Measurements from ENCODE around the gene TGM4. TPM values are rescaled to one million over a fixed set of nuclear protein-coding genes. Genes with fewer than 3 reads are reported as not detected.

TGM4 gene
- total and polyA plus RNA-seq, 2 experiments from 2014 or later: not detected

- TF ChIP-seq ETS1 (IDR thresholded peaks at IDR 0.05) (no peak), REST (IDR thresholded peaks at IDR 0.05; ENCODE audit: unreplicated experiment) (no peak), POLR2AphosphoS5 (IDR thresholded peaks at IDR 0.05; ENCODE audit: low read depth) (no peak)
Observed at GRCh38 chr3:44926921-44927320, 52.5 kb downstream of the TGM4 start (continued).

- Histone ChIP-seq H3K27me3 (ENCODE audit: insufficient read depth) (no peaks in the 10 kb centered on the region), H3K9me2 (ENCODE audit: insufficient read depth) (no peaks in the 10 kb centered on the region), H3K4me3 (no peak overlapping the region), H3K79me2 (replicated peaks; ENCODE audit: insufficient read depth) (no peaks in the 10 kb centered on the region), H3K27ac (ENCODE audit: low read depth) (no peak overlapping the region), H3F3A (replicated peaks; ENCODE audit: low read depth) (no peaks in the 10 kb centered on the region), H3K4me1 (ENCODE audit: insufficient read depth) (no peaks in the 10 kb centered on the region), H3K36me3 (ENCODE audit: insufficient read depth) (peaks cover 3% of the 10 kb centered on the region), H3K4me2 (no peak overlapping the region), H4K20me1 (replicated peaks; ENCODE audit: insufficient read depth) (no peaks in the 10 kb centered on the region; the same call in 1 of the 2 replicates), H2AFZ (no peak overlapping the region)
- Mint-ChIP-seq H3K27me3 (ENCODE audit: insufficient read depth, low read depth, poor library complexity) (peaks cover 8% of the 10 kb centered on the region), H3K4me3 (no peak overlapping the region), H3K9me3 (no peaks in the 10 kb centered on the region), H3K27ac (no peak overlapping the region), H3K36me3 (ENCODE audit: low read depth) (peaks cover 30% of the 10 kb centered on the region), H3K4me1 (no peaks in the 10 kb centered on the region; the same call in 2 of the 3 replicates)
- ATAC-seq (peak; percentile 34; the same call in 1 of the 3 replicates), DNase-seq (ENCODE audit: low spot score) (no peak)
- no peak for TF ChIP-seq STAT1 (IDR thresholded peaks at IDR 0.05; ENCODE audit: unreplicated experiment)
- TF ChIP-seq CTCF (conservative IDR thresholded peaks at IDR 0.05; ENCODE audit: low read depth in 2 of 2): no peak
- TF ChIP-seq NANOG (IDR thresholded peaks at IDR 0.05; ENCODE audit: borderline replicate concordance): no peak
- no peak for TF ChIP-seq POLR2AphosphoS5 (IDR thresholded peaks at IDR 0.05; ENCODE audit: low read depth)
- TF ChIP-seq EZH2 (IDR thresholded peaks at IDR 0.05; ENCODE audit: low read depth, unreplicated experiment): no peak
- TF ChIP-seq ETS1 (IDR thresholded peaks at IDR 0.05): no peak
- no peak for TF ChIP-seq ZNF462 (CRISPR knock-in tag; IDR thresholded peaks at IDR 0.05)
- TF ChIP-seq JUNB (IDR thresholded peaks at IDR 0.05; ENCODE audit: unreplicated experiment): no peak
- TF ChIP-seq ZNF114 (CRISPR knock-in tag; IDR thresholded peaks at IDR 0.05): no peak
- TF ChIP-seq EZH2phosphoT487 (IDR thresholded peaks at IDR 0.05; ENCODE audit: unreplicated experiment): no peak
- no peak for TF ChIP-seq CREB1 (CRISPR knock-in tag; IDR thresholded peaks at IDR 0.05; ENCODE audit: low read depth)
Observed at GRCh38 chr3:44927371-44927770, 53.0 kb downstream of the TGM4 start.
